ENCODE data around the gene TSPAN13.
"Not testable (repeated sequence)": the region's sequence is repeated elsewhere in the genome, so short reads cannot be mapped to it uniquely, and the experiment has no call there.

The TSPAN13 gene

GRCh38 chr7:16758631-16759611 is 5.4 kb downstream of the TSPAN13 start:
- no peak for TF ChIP-seq CTCF (conservative IDR thresholded peaks at IDR 0.05; ENCODE audit: low read length)

GRCh38 chr7:16759840-16760239 is 6.3 kb downstream of the TSPAN13 start:
- no peak overlapping the region for H3K4me3 ChIP-seq (ENCODE audit: low read length)
- TF ChIP-seq CTCF (conservative IDR thresholded peaks at IDR 0.05; ENCODE audit: low read length): no peak
- DNase-seq (ENCODE audit: low read depth): no peak

More at GRCh38 chr7:16758631-16759611, 5.4 kb downstream of the TSPAN13 start:
- no peak overlapping the region for H3K4me3 ChIP-seq (ENCODE audit: low read length)
- no peak for DNase-seq (ENCODE audit: low read depth)

GRCh38 chr7:16762177-16762576 is 8.6 kb downstream of the TSPAN13 start:
- no peak for TF ChIP-seq CTCF (conservative IDR thresholded peaks at IDR 0.05; ENCODE audit: low read length)
- DNase-seq (ENCODE audit: low read depth): no peak
- no peak overlapping the region for H3K4me3 ChIP-seq (ENCODE audit: low read length)

GRCh38 chr7:16764942-16765341 is 11.4 kb downstream of the TSPAN13 start:
- H3K4me3 ChIP-seq (ENCODE audit: low read length): no peak overlapping the region
- no peak for TF ChIP-seq CTCF (conservative IDR thresholded peaks at IDR 0.05; ENCODE audit: low read length)
- DNase-seq (ENCODE audit: low read depth): no peak

- no peak overlapping the region for H3K4me3 ChIP-seq (ENCODE audit: low read length)
- no peak for TF ChIP-seq CTCF (conservative IDR thresholded peaks at IDR 0.05; ENCODE audit: low read length)
- DNase-seq (ENCODE audit: low read depth): no peak
Measured at GRCh38 chr7:16765436-16765859, 11.9 kb downstream of the TSPAN13 start.

GRCh38 chr7:16769994-16770393 is 16.4 kb downstream of the TSPAN13 start:
- not testable (repeated sequence) for DNase-seq (ENCODE audit: low read depth)

GRCh38 chr7:16770657-16771329 is 17.2 kb downstream of the TSPAN13 start:
- H3K4me3 ChIP-seq (ENCODE audit: low read length): no peak overlapping the region
- DNase-seq (ENCODE audit: low read depth): no peak
- no peak for TF ChIP-seq CTCF (conservative IDR thresholded peaks at IDR 0.05; ENCODE audit: low read length)

More at GRCh38 chr7:16769994-16770393, 16.4 kb downstream of the TSPAN13 start:
- H3K4me3 ChIP-seq (ENCODE audit: low read length): not testable (repeated sequence)

Measured in AG10803 (cell line).